Measurements from ENCODE around the gene COIL. TPM values are rescaled to one million over a fixed set of nuclear protein-coding genes. Genes with fewer than 3 reads are reported as not detected.

Gene COIL
- total RNA-seq, 6 donors from 2014 or later: 6.1 to 16.6 (median 9.5) TPM

GRCh38 chr17:56933151-56933745, 27.6 kb downstream of the COIL start:
- ATAC-seq (ENCODE audit: low FRiP score in 2 of 2) (no peak), DNase-seq (no peak)
- H3K27ac ChIP-seq: no peak overlapping the region
- WGBS, 2 donors: 92 to 96% methylated on average over 8 of the region's 8 CpGs
- TF ChIP-seq EP300 (IDR thresholded peaks at IDR 0.05) (no peak), POLR2AphosphoS5 (IDR thresholded peaks at IDR 0.05) (no peak), POLR2A (IDR thresholded peaks at IDR 0.05) (no peak), CTCF (IDR thresholded peaks at IDR 0.05) (no peak)
- H3K4me3 ChIP-seq: no peak overlapping the region
- H3K4me1 ChIP-seq: no peaks in the 10 kb centered on the region
- no peaks in the 10 kb centered on the region for H3K27me3 ChIP-seq
- no peaks in the 10 kb centered on the region for H3K9me3 ChIP-seq
- H3K36me3 ChIP-seq: peaks cover 0 to 35% (median 5%) of the 10 kb centered on the region in 4 donors

- H3K27ac ChIP-seq: no peak overlapping the region
- H3K27me3 ChIP-seq: no peaks in the 10 kb centered on the region
- no peak for ATAC-seq (ENCODE audit: low FRiP score in 2 of 2)
- DNase-seq: no peak
- no peak for TF ChIP-seq EP300 (IDR thresholded peaks at IDR 0.05)
- TF ChIP-seq POLR2A (IDR thresholded peaks at IDR 0.05): no peak
- H3K4me1 ChIP-seq: no peaks in the 10 kb centered on the region
- H3K36me3 ChIP-seq: peaks cover 0 to 14% (median 0%) of the 10 kb centered on the region in 4 donors
- no peaks in the 10 kb centered on the region for H3K9me3 ChIP-seq
- H3K4me3 ChIP-seq: no peak overlapping the region
- 91 to 92% methylated on average over 2 of the region's 2 CpGs for WGBS, 2 donors
Observed at GRCh38 chr17:56930739-56931337, 30.0 kb downstream of the COIL start.

GRCh38 chr17:56929362-56929969, 31.4 kb downstream of the COIL start:
- TF ChIP-seq CTCF (IDR thresholded peaks at IDR 0.05) (no peak), POLR2A (IDR thresholded peaks at IDR 0.05) (no peak), POLR2AphosphoS5 (IDR thresholded peaks at IDR 0.05) (no peak), EP300 (IDR thresholded peaks at IDR 0.05) (no peak)
- Histone ChIP-seq H3K4me1 (no peaks in the 10 kb centered on the region), H3K9me3 (no peaks in the 10 kb centered on the region), H3K27me3 (no peaks in the 10 kb centered on the region), H3K36me3 (peaks cover 0 to 8% (median 0%) of the 10 kb centered on the region in 4 donors), H3K4me3 (no peak overlapping the region), H3K27ac (no peak overlapping the region)
- ATAC-seq (ENCODE audit: low FRiP score in 2 of 2): no peak
- no peak for DNase-seq

- WGBS, 2 donors: 88 to 92% methylated on average over 2 of the region's 2 CpGs
Observed at GRCh38 chr17:56928586-56928985, 32.3 kb downstream of the COIL start.

More at GRCh38 chr17:56928586-56928985, 32.3 kb downstream of the COIL start:
- DNase-seq (no peak), ATAC-seq (ENCODE audit: low FRiP score in 2 of 2) (no peak)
- Histone ChIP-seq H3K9me3 (no peaks in the 10 kb centered on the region), H3K36me3 (no peaks in the 10 kb centered on the region), H3K4me3 (no peak overlapping the region), H3K27ac (no peak overlapping the region), H3K4me1 (no peaks in the 10 kb centered on the region), H3K27me3 (no peaks in the 10 kb centered on the region)
- no peak for TF ChIP-seq POLR2AphosphoS5 (IDR thresholded peaks at IDR 0.05)
- no peak for TF ChIP-seq EP300 (IDR thresholded peaks at IDR 0.05)
- TF ChIP-seq POLR2A (IDR thresholded peaks at IDR 0.05): no peak
- TF ChIP-seq CTCF (IDR thresholded peaks at IDR 0.05): no peak
